B cell (primary cell): ENCODE results near the gene HHIPL1.

Experiments
- EZH2 ChIP-seq: IDR thresholded peaks from 2 replicates; pipeline ENCODE4 v1.6.1; 2012; ENCODE audit warnings: borderline replicate concordance, low read depth, mild to moderate bottlenecking, moderate library complexity, low read length; ENCODE audit not compliant: insufficient read depth, poor library complexity, severe bottlenecking
- TF ChIP-seq, protein P1 (sequence below): fragments of 200-600 bp; IDR thresholded peaks from one replicate; pipeline ENCODE4 v1.8.0; 2022; ENCODE audit warnings: antibody characterized with exemption, mild to moderate bottlenecking

DNA sequence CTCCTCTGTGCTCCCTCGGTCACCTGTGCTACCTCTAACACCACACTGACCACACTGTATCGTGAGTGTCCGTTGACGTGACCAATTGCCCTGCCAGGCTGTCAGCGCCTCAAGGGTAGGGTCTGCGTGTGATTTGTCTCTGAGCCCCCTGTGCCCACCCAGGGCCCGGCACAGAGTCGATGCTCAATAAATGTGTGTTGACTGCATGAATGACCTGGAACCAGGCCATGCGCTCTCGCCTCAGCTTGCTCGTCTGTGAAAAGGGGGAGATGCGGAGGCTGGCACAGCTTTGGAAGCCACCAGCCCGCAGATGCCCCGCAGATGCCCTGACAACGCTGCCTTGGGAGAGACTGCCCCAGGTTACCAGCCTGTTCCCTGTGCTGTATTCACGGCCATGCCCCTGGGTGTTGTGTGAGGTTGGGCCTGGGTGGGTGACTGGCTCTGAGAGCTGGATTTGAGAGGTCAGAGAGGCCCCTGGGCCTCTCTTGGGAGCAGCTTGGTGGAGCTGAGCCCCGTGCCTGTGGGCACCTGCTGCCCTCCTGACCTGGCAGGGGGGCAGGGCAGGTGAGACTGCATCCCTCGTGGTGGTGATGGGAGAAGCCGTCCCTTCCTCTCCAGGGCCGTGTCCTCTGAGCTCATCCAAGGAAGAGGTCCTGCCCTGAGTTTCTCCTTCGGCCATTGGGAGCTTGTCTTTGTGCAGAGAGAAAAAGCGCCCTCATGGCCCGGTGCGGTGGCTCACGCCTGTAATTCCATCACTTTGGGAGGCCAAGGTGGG, 82.4 kb downstream of the HHIPL1 start:
- TF ChIP-seq, protein P1, sequence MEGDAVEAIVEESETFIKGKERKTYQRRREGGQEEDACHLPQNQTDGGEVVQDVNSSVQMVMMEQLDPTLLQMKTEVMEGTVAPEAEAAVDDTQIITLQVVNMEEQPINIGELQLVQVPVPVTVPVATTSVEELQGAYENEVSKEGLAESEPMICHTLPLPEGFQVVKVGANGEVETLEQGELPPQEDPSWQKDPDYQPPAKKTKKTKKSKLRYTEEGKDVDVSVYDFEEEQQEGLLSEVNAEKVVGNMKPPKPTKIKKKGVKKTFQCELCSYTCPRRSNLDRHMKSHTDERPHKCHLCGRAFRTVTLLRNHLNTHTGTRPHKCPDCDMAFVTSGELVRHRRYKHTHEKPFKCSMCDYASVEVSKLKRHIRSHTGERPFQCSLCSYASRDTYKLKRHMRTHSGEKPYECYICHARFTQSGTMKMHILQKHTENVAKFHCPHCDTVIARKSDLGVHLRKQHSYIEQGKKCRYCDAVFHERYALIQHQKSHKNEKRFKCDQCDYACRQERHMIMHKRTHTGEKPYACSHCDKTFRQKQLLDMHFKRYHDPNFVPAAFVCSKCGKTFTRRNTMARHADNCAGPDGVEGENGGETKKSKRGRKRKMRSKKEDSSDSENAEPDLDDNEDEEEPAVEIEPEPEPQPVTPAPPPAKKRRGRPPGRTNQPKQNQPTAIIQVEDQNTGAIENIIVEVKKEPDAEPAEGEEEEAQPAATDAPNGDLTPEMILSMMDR = no peak
- TF ChIP-seq EZH2 = no peak
